Glomerular visceral epithelial cell (primary cell): ENCODE data around the gene KRT76.
"Not testable (repeated sequence)": the region's sequence is repeated elsewhere in the genome, so short reads cannot be mapped to it uniquely, and the experiment has no call there.

Experiments used
- DNase-seq: peaks from one replicate; pipeline ENCODE4 v3.0.0-alpha.2; 2016; ENCODE audit errors: extremely low spot score

Gene KRT76

DNA sequence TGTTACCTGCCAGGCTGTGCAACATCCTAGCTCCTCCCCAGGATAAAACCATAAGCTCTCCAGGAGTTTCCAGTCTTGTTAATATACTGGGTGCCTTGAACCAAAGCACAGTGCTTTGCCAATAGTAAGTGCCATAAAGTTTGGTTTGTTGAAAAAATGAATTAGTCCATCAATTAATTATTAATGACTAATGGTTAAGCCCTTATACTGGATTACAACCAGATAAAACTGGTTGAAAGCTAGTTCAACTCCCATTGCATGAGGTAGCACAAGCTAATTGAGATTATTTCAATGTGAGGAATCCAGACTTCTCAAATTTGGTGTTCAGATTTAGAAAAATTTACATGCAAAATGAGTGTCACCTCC lies 20.4 kb upstream of the KRT76 start:
- no peak for DNase-seq

GRCh38 chr12:52796839-52797528 lies 19.8 kb upstream of the KRT76 start:
- DNase-seq: no peak

- no peak for DNase-seq
These were observed 19.3 kb upstream of the KRT76 start for GRCh38 chr12:52796429-52796794.

GRCh38 chr12:52795694-52796428 lies 18.7 kb upstream of the KRT76 start, which contains the start of gene KRT3:
Gene KRT3 (minus strand): TSS chr12:52796117. CDS start chr12:52796042, 75 bp downstream.
- DNase-seq: no peak

- not testable (repeated sequence) for DNase-seq
These were observed 18.2 kb upstream of the KRT76 start for GRCh38 chr12:52795332-52795674.

DNA sequence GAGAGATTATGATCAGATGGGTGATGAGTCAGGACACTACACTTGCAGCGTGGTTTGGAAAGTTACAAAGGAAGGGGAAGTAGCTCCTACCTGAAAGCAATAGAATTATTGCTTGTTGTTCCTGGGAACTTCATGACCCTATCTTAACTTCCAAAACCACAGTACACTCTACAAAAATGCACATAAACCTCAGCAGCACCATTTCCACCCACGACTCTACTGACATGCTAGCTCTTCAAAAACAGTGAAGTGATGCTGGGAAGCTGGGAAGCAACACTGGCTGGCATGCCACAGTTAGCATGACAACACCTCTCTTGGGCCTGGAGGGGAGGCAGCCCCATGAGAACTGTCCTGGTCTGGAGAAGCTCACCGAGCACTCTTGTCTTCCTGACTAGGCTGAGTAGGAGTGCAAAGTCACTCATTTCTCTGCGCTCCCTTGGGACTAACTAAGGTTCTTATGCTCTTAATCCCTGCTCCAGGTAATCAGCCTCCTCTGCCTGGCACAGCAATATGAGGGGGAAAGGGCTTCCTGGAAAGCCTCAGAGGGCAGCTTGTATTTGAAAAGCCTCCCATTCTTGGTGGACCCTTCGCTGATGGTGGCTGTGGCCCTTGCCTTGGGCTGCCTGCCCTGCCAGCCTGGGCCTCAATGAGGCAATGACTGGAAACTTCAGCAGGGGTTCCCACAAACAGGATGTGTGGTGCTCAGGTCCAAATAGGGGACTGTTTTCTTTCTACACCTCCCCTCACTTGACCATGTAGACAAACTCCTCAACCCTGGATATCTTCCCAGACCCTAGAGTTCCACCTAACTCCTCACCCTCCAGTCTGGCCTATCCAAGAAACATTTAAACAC lies 17.6 kb upstream of the KRT76 start:
- peak; percentile 33 for DNase-seq

GRCh38 chr12:52792185-52793029 lies 15.3 kb upstream of the KRT76 start:
- no peak for DNase-seq

GRCh38 chr12:52791271-52792184 lies 14.4 kb upstream of the KRT76 start:
- peak; percentile 20 for DNase-seq

DNA sequence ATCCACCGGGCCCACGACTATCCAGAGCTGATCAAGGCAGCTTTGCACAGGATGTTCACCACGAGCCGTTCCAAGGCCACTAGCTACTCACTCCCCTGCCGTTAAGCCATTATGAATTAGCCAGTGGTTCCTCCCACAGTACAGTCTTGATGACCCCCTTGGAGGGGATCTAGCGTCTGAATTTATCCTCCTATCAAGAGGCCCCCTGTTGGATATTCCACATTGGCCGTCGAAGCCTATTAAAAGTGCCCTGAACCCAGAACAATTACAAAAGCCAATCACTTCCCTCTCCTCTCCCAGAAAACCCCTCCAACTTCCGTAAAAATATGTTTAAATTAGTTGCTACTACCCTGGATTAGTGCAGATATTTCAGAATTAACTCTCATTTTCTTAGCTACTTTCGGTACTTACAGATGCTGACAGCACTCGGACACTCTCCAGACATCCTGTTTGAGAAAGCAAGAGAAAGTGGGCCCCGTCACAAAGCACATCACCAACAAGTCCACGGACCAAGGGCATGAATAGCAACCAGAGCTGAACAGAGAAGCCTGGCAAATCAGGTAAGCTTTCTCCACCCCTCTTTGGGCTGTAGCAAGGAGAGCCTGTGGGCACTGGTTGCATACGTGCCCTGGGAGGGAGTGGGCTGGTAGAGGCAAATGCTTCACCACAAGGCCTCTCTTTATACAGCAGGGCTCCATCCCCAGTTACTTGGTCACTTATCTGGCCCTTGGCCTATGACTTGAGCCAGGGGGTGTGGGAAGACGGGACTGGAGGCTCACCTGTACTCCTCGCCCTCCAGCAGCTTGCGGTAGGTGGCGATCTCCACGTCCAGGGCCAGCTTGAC lies 13.5 kb upstream of the KRT76 start:
- DNase-seq: no peak

- DNase-seq: no peak
These were observed 12.7 kb upstream of the KRT76 start for GRCh38 chr12:52789637-52790426.

DNA sequence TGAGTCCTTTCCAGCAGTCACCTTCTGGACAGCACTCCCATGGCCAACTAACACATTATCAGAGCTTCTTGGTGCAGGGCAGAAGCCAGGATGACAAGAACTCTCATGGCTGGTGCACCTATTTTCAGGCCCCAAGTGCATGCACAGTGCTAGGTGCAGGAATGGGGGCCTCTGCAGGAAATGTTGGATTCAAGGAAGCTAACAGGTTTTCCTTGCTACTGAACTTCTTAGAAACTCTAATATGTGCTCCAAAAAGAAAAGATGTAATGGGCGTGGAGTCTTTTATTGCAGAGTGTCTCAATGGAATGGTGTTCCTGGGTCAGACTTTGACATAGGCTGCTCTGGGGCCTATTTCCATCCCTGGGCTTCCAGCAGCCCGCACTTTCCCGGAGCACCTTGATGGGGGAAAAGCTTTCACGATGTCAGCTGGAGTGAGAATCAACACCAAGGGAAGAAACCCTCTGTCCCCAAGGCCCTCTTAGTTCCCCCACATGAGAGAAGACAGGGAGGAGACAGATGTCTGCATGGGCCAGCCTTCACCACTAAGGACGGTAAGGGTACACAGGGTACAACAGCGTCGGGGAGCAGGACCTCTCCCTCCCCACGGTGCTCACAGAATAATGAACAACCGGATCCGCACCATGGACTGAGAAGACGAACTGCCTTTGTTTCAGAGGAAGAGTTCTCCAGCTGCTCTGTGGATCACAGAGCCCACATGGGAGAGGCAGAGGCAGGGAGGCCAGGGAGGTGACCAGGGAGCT lies 11.9 kb upstream of the KRT76 start:
- DNase-seq: no peak

DNA sequence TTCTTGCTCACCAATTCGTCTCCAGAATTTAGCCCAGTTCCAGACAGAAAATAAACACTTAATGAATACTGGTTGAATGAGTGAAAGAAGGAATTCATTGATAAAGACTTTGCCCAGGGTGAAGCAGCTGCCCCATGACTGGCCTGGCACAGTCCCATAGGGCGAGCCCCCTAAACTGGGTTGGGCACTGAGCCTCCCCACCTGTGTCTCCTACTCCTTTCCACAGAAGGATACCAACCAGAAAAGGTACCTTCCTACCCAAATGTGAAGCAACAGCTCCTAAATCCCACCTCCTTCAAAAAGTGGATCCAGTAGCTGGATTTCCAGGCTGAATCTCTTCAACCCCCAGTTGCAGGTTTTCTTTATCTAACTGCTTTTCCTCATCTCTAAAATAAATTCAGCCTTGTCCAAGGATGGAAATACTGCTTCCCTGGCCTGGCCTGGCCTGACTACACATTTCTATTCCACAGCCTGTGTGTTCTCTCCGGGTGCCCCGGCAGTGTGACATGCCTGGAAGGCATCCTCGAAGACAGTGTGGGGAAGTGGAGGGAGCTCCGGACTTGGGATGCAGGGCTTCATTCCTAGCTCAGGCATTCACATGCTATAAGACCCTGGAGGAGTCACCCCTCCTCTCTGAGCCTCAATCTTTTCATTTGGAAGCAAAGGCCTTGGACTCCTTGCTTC lies 11.2 kb upstream of the KRT76 start:
- no peak for DNase-seq

DNA sequence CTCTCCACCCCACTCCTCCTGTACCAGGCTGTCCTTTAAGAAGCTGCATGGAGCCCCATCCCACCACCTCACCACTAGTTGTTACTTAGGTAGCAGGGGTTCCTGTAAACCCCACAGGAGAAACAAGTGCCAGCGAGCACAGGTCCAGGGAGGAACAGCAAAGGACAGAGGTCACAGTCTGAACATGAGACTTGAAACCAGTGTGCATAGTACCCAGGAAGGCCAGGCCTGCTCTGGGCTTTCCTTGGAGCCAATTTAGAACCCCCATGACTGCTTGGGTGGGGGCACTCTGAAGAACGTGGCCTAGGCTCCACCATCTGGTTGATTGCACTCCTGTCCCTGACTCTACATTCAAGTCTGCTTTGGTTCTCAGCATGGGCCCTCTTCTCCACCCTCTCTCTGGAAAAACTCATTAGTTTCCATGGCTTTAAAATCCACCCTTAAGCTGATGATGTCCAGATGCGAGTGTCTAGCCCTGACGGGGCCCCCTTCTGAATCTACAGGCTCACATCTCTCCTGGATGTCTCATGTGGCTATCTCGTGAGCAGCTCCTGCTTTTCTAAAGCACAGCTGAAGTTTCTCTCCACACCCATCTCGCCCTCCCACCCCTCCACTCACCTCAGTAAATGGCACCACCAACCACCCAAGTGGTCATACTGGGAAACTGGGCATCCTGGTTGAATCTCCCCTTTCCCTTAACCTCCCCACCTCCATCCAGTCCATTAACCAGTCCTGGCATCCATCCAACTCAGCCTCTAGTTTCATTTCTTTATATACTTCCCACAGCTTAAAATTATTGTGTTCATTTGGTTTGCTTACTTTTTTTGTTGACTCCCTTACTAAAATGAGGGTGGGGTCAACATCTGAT lies 10.4 kb upstream of the KRT76 start:
- no peak for DNase-seq

DNA sequence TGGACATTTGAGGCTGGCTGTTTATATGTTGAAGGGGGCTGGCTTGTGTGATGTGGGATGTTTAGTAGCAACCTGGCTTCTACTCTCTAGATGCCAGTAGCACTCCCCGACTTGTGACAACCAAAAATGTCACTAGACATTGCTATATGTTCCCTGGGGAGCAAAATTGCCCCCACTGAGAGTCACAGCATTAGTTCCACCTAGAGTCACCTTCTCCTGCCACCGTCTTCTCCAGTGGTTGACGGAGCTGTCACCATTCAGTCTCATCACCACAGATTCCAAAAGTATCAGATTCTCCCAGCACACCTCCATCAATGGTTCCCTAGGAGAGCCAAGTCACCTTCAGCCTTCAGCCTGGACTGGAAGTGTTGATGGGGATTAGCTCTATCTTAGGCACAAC lies 7.8 kb upstream of the KRT76 start:
- DNase-seq: no peak

DNA sequence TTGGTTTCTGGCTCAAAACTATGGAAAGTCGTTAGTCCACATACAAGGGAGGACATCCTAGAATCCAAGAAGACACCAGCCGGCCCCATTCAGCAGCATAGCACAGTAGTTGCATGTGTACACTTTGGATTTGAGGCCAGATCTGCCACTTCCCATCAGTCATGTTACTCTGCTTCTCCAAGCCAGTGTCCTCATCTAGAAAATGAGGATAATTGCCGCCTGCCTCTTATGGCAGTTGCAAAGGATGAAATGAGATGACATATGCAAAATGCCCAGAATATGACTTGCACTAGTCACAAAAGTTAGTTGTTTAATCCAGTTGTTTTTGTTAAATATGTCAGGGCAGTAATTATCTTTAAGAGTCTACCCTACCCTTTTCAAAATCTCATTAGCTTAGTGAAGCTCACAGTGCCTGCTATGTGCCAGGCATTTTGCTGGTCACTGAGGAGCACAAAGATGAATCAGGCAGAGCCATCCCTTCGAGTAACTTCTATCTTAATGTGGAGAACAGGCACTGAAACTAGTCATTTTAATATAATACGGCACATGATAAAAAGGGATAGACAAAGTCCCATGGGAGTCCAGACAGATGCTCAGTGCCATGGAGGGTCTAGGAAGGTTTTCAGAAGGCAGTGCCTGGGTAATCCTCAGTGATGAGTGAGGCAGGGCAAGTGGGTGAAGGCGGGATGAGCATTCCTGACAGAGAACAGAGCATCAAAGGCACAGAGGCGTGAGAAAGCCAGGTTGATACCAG lies 6.6 kb upstream of the KRT76 start:
- DNase-seq: no peak

- DNase-seq: no peak
These were observed 5.4 kb upstream of the KRT76 start for GRCh38 chr12:52782502-52782901.
